ENCODE measurements around the gene BICDL2.
A peak's percentile ranks its signal among the peaks of the same experiment; 100 is the strongest.
"Not testable (repeated sequence)": the region's sequence is repeated elsewhere in the genome, so short reads cannot be mapped to it uniquely, and the experiment has no call there.

BICDL2 gene

DNA sequence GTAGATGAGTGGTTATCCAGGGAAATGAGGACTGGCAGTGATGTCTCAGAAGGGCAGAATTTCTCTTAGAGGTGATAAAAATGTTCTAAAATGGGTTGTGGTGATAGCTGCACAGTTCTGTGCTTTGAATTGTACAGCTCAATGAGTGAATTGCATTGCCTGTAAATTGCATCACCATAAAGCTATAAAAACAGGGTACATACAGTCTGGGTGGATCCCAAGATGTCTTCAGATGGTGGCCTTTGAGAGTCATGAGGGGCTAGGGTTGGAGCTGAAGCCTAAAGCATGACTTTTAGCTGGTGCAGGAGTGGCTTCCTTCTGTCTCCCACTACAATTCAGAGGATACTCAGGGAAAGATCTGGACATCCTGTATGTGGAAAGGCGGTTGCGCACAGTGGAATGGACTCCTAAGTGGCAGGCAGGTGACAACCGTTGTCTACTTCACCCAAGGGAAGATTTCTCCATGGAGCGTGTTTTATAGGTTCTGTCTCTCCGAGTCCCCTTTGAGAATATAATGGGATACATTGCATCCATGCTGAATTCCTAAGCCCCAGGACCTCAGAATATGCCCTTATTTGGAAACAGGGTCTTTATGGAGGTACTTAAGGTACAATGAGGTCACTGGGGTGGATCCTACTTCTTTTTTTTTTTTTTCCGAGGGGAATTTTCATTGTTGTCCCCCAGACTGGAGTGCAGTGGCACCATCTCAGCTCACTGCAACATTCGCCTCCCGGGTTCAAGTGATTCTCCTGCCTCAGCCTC is 27.1 kb upstream of the BICDL2 start:
- DNase-seq, result no peak

DNA sequence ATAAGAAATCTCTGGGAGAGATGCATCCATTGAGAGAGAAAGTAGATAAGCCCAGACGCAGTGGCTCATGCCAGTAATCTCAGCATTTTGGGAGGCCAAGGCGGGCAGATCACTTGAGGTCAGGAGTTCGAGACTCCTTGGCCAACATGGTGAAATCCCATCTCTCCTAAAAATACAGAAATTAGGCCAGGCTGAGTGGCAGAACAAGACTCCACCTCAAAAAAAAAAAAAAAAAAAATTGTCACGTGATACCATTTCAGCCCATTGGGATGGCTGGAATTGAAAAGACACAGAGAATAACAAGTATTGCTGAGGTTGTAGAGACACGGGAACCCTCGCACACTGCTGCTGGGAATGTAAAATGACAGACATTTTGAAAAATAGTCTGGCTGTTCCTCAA is 25.8 kb upstream of the BICDL2 start:
- DNase-seq, result no peak

GRCh38 chr16:3060339-3061127 is 23.8 kb upstream of the BICDL2 start:
- DNase-seq, result no peak

- DNase-seq, result no peak
Measured at GRCh38 chr16:3059723-3060242, 23.0 kb upstream of the BICDL2 start.

DNA sequence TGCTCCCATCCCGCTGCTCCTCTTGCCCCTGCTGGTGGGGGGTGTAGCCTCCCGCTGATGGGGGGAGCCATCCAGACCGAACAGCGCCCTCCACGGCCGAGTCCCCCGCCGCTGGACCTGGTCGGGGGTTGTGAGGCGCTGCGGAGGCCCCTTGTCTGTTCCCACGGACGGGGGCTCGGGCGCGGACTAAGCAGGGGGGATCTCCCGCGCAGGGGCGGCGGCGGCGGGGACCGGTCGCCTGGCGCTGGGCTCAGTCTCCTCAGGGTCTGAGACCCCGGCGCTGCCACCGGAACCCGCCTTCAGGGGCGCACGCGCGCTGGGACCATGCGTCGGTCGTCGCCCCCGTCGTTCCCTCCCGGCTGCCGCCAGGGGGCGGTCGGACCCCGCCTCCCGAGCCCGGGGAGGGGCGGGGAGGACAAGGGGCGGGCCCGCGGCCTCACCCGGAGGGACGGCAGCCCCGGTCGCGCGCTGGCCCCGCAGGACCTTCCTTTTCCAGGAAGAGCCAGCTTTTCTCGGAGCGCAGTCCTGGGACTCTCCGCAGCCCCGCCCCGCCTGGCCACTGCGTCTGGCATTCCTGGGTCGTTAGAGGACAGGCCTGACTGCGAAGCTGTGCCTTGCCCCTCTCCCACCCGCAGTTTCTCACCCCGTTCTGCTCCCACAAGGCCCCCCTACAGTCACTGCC is 22.4 kb upstream of the BICDL2 start:
- peak; percentile 48 for DNase-seq

DNA sequence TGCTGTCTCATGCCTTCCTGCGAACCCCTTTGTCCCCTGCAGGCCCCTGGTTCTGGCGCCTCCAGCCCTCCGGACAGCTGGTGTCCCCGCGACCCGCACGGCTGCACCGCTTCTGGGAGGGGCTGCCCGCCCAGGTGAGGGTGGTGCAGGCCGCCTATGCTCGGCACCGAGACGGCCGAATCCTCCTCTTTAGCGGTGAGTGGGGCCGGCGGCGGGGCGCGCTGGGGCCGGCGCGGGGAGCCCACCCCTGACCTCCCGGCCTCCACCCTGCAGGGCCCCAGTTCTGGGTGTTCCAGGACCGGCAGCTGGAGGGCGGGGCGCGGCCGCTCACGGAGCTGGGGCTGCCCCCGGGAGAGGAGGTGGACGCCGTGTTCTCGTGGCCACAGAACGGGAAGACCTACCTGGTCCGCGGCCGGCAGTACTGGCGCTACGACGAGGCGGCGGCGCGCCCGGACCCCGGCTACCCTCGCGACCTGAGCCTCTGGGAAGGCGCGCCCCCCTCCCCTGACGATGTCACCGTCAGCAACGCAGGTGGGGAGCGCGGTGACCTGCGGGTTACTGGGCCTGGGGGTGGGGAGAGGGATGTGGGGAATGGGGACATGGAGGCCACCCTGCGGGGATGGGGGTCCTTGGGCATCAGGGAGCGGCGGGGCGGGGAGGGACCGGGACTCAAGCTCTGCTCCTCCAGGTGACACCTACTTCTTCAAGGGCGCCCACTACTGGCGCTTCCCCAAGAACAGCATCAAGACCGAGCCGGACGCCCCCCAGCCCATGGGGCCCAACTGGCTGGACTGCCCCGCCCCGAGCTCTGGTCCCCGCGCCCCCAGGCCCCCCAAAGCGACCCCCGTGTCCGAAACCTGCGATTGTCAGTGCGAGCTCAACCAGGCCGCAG is 21.6 kb upstream of the BICDL2 start:
- no peak for DNase-seq

DNA sequence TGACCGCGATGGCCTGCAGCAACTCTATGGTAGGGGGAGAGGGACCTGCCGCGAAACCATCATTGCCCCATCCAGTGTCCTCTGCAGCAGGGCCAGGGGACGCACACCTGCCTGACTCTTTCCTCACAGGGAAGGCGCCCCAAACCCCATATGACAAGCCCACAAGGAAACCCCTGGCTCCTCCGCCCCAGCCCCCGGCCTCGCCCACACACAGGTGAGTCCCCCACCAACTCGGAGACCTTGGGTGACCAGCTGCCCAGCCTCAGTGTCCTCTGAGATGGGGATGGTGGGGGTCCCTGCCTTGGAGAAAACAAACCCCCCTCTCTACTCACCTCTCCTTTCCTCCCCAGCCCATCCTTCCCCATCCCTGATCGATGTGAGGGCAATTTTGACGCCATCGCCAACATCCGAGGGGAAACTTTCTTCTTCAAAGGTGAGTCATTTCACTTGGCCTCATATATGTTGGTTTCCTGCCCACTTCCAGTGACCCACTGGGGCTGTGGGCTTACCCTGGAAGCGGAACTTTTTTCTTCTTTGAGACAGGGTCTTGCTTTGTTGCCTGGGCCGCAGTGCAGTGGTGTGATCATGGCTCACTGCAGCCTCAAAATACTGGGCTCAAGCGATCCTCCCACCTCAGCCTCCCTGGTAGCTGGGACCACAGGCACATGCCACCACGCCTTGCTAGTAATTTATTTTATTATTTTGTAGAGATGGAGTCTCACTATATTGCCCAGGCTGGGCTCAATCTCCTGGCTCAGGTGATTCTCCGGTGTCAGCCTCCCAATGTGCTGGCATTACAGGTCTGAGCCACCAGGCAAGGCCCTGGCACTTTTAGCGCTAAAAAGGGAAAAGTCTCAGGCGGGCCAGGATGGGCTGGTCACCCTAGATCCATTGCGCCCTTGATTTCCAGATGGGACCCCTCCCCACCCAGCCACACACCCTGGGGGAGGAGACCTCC is 20.7 kb upstream of the BICDL2 start:
- DNase-seq, result no peak

GRCh38 chr16:3056336-3057180 is 19.8 kb upstream of the BICDL2 start:
- no peak for DNase-seq

- not testable (repeated sequence) for DNase-seq
Measured at GRCh38 chr16:3055734-3056115, 19.0 kb upstream of the BICDL2 start.

GRCh38 chr16:3054965-3055733 is 18.4 kb upstream of the BICDL2 start:
- peak; percentile 91 for DNase-seq

DNA sequence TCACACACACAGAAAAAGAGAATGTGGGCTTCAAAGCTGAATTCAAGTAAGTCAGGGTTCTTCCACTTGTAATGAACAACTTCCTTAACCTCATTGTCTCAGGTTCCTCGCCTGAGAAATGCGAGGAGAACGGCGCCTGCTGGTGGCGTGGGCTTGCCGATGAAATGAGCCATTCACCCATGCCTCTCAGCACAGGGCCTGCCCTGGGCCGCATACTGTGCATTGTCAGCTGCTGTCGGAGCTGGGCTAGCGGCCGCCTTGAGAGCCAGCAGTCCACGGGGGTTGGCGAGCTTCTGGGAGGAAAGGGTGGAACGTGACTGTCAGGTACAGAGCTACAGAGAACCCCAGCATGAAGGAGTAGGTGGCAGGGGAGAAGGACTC is 16.6 kb upstream of the BICDL2 start:
- not testable (repeated sequence) for DNase-seq

GRCh38 chr16:3052571-3053329 is 16.0 kb upstream of the BICDL2 start:
- DNase-seq, result not testable (repeated sequence)

DNA sequence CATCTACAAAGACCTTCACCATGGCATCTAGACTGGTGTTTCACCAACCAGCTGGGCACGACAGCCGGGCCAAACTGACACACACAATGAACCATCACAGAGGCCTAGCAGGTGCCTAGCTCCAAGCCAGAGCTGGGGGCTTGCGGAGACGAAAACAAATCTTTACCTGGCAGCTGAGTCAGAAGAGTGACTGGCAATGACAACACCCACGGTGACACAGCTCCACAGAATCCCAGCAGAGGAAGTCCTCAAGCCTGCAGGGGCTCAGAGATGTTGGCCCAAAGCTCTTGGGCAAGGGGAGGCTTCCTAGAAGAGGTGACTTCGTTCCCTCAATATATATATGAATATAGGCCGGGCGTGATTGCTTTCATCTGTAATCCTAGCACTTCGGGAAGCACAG is 14.8 kb upstream of the BICDL2 start:
- DNase-seq, result peak; percentile 8

- DNase-seq, result no peak
Measured at GRCh38 chr16:3051009-3051408, 14.3 kb upstream of the BICDL2 start.

DNA sequence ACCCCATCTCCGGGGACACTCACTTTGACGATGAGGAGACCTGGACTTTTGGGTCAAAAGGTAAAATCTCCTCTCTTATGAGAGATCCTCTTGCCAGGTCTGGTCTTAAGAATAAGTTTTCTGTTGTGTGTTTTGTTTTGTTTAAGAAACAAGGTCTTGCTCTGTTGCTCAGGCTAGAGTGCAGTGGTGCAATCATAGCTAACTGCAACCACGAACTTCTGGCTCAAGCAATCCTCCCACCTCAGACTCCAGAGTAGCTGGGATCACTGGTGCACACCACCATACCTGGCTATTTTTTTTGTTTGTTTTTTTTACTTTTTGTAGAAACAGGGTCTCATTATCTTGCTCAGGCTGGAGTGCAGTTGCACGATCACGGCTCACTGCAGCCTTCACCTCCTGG is 13.7 kb upstream of the BICDL2 start:
- no peak for DNase-seq

GRCh38 chr16:3049921-3050481 is 13.3 kb upstream of the BICDL2 start:
- no peak for DNase-seq

- DNase-seq, result no peak
Measured at GRCh38 chr16:3047387-3047720, 10.6 kb upstream of the BICDL2 start.

- no peak for DNase-seq
Measured at GRCh38 chr16:3046641-3047386, 10.1 kb upstream of the BICDL2 start.
